ENCODE results near the gene DYRK1A. TPM values are rescaled to one million over a fixed set of nuclear protein-coding genes. Genes with fewer than 3 reads are reported as not detected.

Gene DYRK1A
- total RNA-seq, 2 experiments from 2014 or later, result 63.1 to 64.3 TPM

GRCh38 chr21:37348664-37349063, 17.9 kb upstream of the DYRK1A start:
- H3K4me1 Mint-ChIP-seq, result no peaks in the 10 kb centered on the region
- no peak for DNase-seq
- H3K4me3 Mint-ChIP-seq, result no peak overlapping the region
- H3K27ac Mint-ChIP-seq, result no peak overlapping the region
- H3K36me3 Mint-ChIP-seq, result peaks cover 6% of the 10 kb centered on the region
- H3K27me3 Mint-ChIP-seq, result no peaks in the 10 kb centered on the region
- H3K9me3 Mint-ChIP-seq, result peaks cover 18% of the 10 kb centered on the region

DNA sequence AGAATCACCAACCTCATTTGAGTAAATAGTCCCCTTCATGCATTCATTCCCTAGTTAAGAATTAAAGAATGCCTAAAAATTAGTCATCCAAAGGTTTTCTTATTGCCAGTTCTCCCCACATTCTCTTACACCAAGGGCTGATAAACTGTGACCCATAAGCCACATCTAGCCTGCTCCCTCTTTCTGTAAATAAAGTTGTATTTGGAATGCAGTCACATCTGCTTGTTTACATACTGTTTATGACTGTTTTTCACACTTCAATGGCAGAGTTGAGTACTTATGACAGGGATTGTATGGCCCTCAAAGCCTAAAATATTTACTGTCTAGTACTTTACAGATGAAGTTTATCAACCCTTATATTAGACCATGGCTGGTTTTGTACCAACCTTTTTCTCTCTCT, 16.1 kb upstream of the DYRK1A start:
- Mint-ChIP-seq H3K27ac (no peak overlapping the region), H3K9me3 (peaks cover 18% of the 10 kb centered on the region), H3K4me3 (no peak overlapping the region), H3K27me3 (no peaks in the 10 kb centered on the region), H3K4me1 (no peaks in the 10 kb centered on the region), H3K36me3 (peaks cover 6% of the 10 kb centered on the region)
- no peak for DNase-seq

DNA sequence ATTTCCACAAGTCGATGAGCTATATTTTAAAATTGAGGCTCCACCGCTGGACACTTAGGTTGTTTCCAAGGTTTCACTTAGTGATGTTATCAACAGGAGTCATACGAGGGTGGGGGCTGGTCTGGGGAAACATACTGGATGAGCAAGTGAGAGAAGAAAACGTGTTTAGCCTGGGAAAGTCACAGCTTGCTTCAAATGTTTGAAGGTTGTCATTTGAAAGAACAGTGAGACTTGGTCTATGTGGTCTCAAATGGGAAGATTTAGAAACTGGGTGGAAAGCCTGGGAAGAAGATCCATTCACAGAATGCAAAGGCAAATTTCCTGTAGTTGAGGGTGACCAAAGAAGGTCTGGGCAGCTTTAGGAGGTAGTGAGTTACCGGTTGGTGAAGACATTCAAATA, 9.9 kb upstream of the DYRK1A start:
- no peaks in the 10 kb centered on the region for H3K27me3 Mint-ChIP-seq
- H3K36me3 Mint-ChIP-seq, result peaks cover 1% of the 10 kb centered on the region
- DNase-seq, result no peak
- H3K4me1 Mint-ChIP-seq, result no peaks in the 10 kb centered on the region
- H3K27ac Mint-ChIP-seq, result no peak overlapping the region
- H3K9me3 Mint-ChIP-seq, result peaks cover 1% of the 10 kb centered on the region
- H3K4me3 Mint-ChIP-seq, result no peak overlapping the region

- H3K4me1 Mint-ChIP-seq, result no peaks in the 10 kb centered on the region
- H3K9me3 Mint-ChIP-seq, result no peaks in the 10 kb centered on the region
- no peaks in the 10 kb centered on the region for H3K27me3 Mint-ChIP-seq
- H3K4me3 Mint-ChIP-seq, result no peak overlapping the region
- no peak for DNase-seq
- no peaks in the 10 kb centered on the region for H3K36me3 Mint-ChIP-seq
- H3K27ac Mint-ChIP-seq, result no peak overlapping the region
Measured at GRCh38 chr21:37357691-37358090, 8.9 kb upstream of the DYRK1A start.

- no peak overlapping the region for H3K27ac Mint-ChIP-seq
- H3K27me3 Mint-ChIP-seq, result no peaks in the 10 kb centered on the region
- DNase-seq, result no peak
- H3K4me3 Mint-ChIP-seq, result no peak overlapping the region
- no peaks in the 10 kb centered on the region for H3K36me3 Mint-ChIP-seq
- no peaks in the 10 kb centered on the region for H3K4me1 Mint-ChIP-seq
- H3K9me3 Mint-ChIP-seq, result no peaks in the 10 kb centered on the region
Measured at GRCh38 chr21:37358397-37358796, 8.2 kb upstream of the DYRK1A start.

- H3K36me3 Mint-ChIP-seq, result peaks cover 7% of the 10 kb centered on the region
- no peaks in the 10 kb centered on the region for H3K9me3 Mint-ChIP-seq
- no peak overlapping the region for H3K4me3 Mint-ChIP-seq
- no peak overlapping the region for H3K27ac Mint-ChIP-seq
- peaks cover 16% of the 10 kb centered on the region for H3K4me1 Mint-ChIP-seq
- DNase-seq, result no peak
- H3K27me3 Mint-ChIP-seq, result no peaks in the 10 kb centered on the region
Measured at GRCh38 chr21:37363936-37364335, 2.6 kb upstream of the DYRK1A start.

DNA sequence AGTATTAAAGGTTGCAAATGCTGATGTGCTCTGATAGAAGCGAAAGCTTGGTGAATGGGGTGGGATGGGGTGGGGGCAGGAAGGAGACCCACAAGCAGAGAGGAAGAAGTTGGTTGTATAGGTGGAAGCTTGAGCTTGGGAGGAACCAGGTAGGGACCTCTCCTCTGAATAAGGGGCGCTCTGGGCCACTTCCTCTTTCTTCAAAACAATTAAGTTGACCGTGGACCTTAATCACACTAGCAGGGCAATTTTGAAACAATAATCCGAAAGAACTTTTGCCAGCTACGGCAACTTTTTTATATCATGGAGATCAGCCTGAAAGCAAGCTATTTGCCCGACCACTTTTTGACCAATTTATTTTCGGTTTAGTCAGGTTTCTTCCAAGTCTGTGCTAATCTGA, 1.9 kb upstream of the DYRK1A start:
- DNase-seq, result no peak
- Mint-ChIP-seq H3K4me1 (peaks cover 23% of the 10 kb centered on the region), H3K4me3 (peak overlapping the region; percentile 92), H3K27me3 (no peaks in the 10 kb centered on the region), H3K9me3 (no peaks in the 10 kb centered on the region), H3K27ac (peak overlapping the region; percentile 95), H3K36me3 (peaks cover 7% of the 10 kb centered on the region)

GRCh38 chr21:37365517-37366481, 774 bp upstream of the DYRK1A start:
- Mint-ChIP-seq H3K4me3 (peak overlapping the region; percentile 92), H3K27ac (peak overlapping the region; percentile 99), H3K9me3 (no peaks in the 10 kb centered on the region), H3K27me3 (no peaks in the 10 kb centered on the region), H3K4me1 (peaks cover 34% of the 10 kb centered on the region), H3K36me3 (peaks cover 7% of the 10 kb centered on the region)
- DNase-seq, result peak; percentile 72

- peak; percentile 36 for DNase-seq
- Mint-ChIP-seq H3K4me1 (peaks cover 48% of the 10 kb centered on the region), H3K36me3 (peaks cover 9% of the 10 kb centered on the region), H3K27me3 (no peaks in the 10 kb centered on the region), H3K27ac (no peak overlapping the region), H3K4me3 (no peak overlapping the region), H3K9me3 (no peaks in the 10 kb centered on the region)
Measured at GRCh38 chr21:37367336-37367702, 746 bp downstream of the DYRK1A start.

DNA sequence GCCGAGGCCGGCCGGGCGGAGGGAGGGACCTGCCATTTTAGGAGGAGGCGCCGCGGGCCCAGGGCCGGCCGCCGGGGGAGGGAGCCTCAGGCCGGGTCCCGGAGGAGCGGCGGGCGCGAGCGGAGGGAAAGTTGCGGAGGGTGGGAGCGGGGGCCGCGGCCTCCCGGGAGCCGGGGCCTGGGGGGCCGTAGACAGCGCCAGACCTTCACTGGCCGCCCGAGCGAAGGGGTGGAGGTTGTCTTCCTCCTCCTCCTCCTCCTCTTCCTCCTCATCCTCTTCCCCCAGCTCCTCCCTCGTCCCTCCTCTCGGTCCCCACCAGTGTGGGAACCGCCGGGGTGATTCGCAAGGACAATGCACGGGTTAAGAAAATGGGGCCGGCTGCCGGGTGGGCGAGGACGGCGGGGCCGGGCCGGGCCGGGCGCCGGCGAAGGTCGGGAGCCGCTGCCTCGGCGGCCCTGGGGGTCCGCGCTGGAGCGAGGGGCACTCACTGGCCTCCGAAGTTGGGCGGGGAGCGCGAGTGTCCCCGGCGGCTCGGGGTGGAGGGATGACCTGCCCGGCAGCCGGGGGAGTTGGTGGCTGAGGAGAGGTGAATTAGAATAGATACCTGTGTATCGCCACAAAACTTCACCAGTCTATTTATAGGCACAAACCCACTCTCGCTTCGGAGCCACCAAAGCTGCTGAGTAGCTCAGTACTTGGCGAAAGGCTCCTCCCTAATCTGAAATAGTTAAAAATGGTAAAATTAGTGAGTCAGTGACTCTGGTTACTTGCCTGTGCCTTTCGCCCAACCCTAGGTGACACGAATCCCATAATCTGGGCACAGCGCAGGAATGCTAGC, 1.3 kb downstream of the DYRK1A start:
- peak overlapping the region; percentile 97 for H3K27ac Mint-ChIP-seq
- peak overlapping the region; percentile 89 for H3K4me3 Mint-ChIP-seq
- H3K36me3 Mint-ChIP-seq, result peaks cover 12% of the 10 kb centered on the region
- DNase-seq, result peak; percentile 43
- peaks cover 53% of the 10 kb centered on the region for H3K4me1 Mint-ChIP-seq
- H3K27me3 Mint-ChIP-seq, result no peaks in the 10 kb centered on the region
- peaks cover 1% of the 10 kb centered on the region for H3K9me3 Mint-ChIP-seq

GRCh38 chr21:37368541-37369279, 2.1 kb downstream of the DYRK1A start:
- Mint-ChIP-seq H3K27ac (peak overlapping the region; percentile 97), H3K4me3 (peak overlapping the region; percentile 89), H3K36me3 (peaks cover 20% of the 10 kb centered on the region), H3K4me1 (peaks cover 61% of the 10 kb centered on the region), H3K9me3 (peaks cover 1% of the 10 kb centered on the region), H3K27me3 (no peaks in the 10 kb centered on the region)
- DNase-seq, result no peak

DNA sequence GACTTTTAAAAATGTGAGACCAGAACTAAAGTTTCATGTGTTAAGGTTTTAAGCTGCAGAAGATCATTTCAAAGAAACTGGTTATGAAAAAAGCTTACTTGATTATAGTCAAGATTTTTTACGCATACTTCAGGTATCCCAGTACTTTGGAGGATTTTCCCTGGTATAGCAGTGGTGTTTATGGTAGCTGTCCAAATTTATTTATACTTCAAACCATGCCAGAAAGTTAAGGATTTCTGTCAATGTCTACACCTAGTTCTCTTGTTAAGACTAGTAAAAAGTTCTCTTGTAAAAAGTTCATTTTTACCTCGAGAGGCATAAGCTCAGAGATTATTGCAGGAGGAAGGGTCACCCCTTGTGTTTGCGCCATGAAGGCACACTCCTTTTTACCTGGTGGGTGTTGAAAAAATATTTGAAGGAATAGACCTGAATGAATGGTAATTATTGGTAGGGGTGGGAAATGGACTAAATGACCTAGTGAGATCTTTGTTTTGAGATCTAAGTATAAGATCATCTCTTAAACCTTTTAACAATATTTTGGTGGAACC, 2.8 kb downstream of the DYRK1A start:
- peaks cover 1% of the 10 kb centered on the region for H3K9me3 Mint-ChIP-seq
- peak overlapping the region; percentile 97 for H3K27ac Mint-ChIP-seq
- no peaks in the 10 kb centered on the region for H3K27me3 Mint-ChIP-seq
- no peak for DNase-seq
- H3K4me3 Mint-ChIP-seq, result peak overlapping the region; percentile 89
- H3K36me3 Mint-ChIP-seq, result peaks cover 22% of the 10 kb centered on the region
- H3K4me1 Mint-ChIP-seq, result peaks cover 59% of the 10 kb centered on the region

GRCh38 chr21:37370152-37371040, 3.8 kb downstream of the DYRK1A start:
- Mint-ChIP-seq H3K9me3 (peaks cover 1% of the 10 kb centered on the region), H3K36me3 (peaks cover 26% of the 10 kb centered on the region), H3K27ac (peak overlapping the region; percentile 97), H3K27me3 (no peaks in the 10 kb centered on the region), H3K4me3 (peak overlapping the region; percentile 89), H3K4me1 (peaks cover 61% of the 10 kb centered on the region)
- no peak for DNase-seq

GRCh38 chr21:37371041-37371397, 4.4 kb downstream of the DYRK1A start:
- H3K4me1 Mint-ChIP-seq, result peaks cover 64% of the 10 kb centered on the region
- no peaks in the 10 kb centered on the region for H3K27me3 Mint-ChIP-seq
- H3K27ac Mint-ChIP-seq, result peak overlapping the region; percentile 97
- H3K9me3 Mint-ChIP-seq, result peaks cover 1% of the 10 kb centered on the region
- no peak for DNase-seq
- H3K4me3 Mint-ChIP-seq, result peak overlapping the region; percentile 89
- H3K36me3 Mint-ChIP-seq, result peaks cover 29% of the 10 kb centered on the region

All from activated naive CD8-positive, alpha-beta T cell treated with anti-CD3 and anti-CD28 coated beads for 36 hours (primary cell).